GM18505 (cell line): ENCODE results near the gene BLVRB.
"Not testable (repeated sequence)": the region's sequence is repeated elsewhere in the genome, so short reads cannot be mapped to it uniquely, and the experiment has no call there.

Source experiments
- ATAC-seq: cut with Tn5 transposase; IDR thresholded peaks from one replicate; pipeline ENCODE4 v1.9.1; 2021; ENCODE audit not compliant: unreplicated experiment
- POLR2A ChIP-seq: IDR thresholded peaks from 4 replicates; pipeline ENCODE4 v1.6.1; 2011; ENCODE audit warnings: borderline replicate concordance; ENCODE audit not compliant: insufficient read depth, insufficient read length; ENCODE audit errors: extremely low read depth

The BLVRB gene

DNA sequence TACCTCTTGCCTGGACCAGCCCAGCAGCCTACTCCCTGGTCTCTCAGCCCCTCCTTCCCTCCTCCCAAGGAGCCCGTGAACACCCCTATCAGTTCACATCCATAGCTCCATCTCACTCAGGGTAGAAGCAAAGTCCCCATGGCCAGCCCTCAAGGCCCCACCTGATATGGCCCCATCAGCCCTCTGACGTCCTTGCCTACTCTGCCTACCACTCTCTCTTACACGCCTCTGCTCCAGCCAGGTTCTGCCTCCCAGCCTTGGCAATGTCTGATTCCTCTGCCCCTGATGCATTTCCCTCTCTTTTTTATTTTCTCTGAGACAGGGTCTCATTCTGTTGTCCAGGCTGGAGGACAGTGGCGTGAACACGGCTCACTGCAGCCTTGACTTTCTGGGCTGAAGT is 13.5 kb downstream of the BLVRB start:
- no peak for ATAC-seq
- TF ChIP-seq POLR2A, result no peak

DNA sequence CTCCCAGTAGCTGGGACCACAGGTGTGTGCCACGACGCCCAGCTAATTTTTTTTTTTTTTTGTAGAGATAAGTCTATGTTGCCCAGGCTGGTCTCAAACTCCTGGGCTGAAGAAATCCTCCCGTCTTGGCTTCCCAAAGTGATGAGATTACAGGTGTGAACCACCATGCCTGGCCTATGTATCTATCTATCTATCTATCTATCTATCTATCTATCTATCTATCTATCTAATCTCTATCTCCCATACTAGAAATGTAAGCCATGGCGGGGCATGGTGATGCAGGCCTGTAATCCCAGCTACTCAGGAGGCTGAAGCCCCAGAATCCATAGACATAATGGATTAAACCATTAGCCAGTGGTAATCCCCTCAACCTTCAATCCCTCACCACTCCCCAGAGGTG is 14.9 kb downstream of the BLVRB start:
- ATAC-seq, result no peak

DNA sequence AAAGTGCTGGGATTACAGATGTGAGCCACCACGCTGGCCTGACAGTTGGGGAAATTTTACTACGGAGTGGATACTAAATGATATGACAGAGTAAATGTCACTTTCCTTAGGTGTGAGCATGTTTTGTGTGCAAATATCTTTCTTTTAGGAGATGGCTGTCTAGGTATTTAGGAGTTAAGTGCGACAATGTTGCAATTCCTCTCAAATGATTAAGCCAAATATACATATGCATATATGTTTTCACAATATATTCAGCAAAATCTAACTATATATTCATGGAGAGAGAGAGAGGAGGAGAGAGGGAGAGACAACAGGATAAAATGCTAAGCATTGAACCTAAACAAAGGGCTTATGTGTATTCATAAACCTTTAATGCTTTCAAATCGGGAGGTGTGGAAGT is 16.0 kb downstream of the BLVRB start:
- TF ChIP-seq POLR2A, result no peak
- no peak for ATAC-seq

More for the DNA sequence above, 14.9 kb downstream of the BLVRB start:
- no peak for TF ChIP-seq POLR2A

DNA sequence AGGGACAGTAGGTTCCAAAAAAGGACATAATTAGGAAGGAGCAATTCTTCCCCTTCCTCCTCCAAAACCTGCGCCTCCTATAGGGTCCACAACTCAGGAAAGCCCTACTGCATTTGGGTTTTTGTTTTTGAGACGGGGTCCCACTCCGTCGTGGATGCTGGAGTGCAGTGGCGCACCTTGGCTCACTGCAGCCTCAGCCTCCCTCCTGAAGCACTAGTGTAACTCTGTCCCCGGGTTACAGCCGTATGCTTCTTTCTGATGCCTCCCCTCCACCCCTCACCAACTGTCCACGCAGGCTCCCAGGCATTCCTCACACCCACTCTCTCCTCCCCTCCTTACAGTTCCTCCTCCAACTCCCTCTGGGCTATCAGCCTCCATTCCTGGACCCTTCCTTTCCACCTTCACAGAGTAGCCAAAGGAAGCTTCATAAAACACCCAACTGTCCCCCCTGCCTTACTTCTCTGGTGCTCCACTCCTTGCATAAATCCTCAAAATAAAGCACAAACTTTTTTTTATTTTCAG is 19.2 kb downstream of the BLVRB start:
- no peak for TF ChIP-seq POLR2A
- no peak for ATAC-seq

DNA sequence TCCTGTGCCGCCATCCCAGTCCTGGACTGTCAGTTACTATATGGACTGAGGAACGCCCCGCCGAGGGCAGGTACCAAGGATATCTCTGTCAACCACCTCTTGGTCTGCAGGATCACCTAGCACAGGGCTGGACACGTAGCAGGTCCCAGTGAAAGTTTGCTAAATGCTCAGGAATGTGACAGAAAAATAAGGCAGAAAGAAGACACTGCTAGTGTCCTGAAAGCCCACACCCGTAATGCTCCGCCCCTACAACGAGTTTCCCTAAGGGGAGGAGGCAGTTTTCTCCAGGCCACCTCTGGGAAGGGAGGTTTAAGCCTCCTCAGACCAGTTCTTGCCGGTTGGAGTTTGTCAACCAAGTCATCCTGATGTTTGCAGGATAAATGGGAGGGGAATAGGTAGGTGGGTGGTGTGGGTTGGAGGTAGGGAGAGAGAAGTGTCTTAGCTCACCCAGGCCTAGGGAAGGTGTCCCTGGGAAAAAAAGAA is 19.7 kb downstream of the BLVRB start:
- TF ChIP-seq POLR2A, result no peak
- ATAC-seq, result no peak

DNA sequence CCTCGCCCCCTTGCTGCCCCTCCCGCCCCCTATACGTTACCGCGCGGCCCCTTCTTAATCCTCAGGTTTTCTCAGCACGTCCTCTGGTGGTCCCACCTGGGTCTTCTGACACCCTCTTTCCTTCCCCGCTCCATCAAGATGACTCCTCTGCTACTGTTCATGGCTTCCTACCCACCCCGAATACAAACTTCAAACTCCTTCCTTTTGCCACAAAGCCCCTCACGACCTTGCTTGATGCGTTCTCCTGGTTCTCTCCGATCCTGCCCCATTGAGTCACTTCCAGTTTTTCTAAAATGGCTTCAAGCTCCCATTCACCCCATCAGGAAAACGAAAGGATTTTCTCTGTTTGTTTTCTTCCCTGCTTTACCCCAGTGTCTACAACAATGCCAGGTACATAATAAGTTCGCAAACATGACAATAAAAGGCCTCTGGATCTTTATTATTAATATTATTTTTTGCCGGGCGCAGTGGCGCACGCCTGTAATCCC is 20.7 kb downstream of the BLVRB start:
- no peak for TF ChIP-seq POLR2A

DNA sequence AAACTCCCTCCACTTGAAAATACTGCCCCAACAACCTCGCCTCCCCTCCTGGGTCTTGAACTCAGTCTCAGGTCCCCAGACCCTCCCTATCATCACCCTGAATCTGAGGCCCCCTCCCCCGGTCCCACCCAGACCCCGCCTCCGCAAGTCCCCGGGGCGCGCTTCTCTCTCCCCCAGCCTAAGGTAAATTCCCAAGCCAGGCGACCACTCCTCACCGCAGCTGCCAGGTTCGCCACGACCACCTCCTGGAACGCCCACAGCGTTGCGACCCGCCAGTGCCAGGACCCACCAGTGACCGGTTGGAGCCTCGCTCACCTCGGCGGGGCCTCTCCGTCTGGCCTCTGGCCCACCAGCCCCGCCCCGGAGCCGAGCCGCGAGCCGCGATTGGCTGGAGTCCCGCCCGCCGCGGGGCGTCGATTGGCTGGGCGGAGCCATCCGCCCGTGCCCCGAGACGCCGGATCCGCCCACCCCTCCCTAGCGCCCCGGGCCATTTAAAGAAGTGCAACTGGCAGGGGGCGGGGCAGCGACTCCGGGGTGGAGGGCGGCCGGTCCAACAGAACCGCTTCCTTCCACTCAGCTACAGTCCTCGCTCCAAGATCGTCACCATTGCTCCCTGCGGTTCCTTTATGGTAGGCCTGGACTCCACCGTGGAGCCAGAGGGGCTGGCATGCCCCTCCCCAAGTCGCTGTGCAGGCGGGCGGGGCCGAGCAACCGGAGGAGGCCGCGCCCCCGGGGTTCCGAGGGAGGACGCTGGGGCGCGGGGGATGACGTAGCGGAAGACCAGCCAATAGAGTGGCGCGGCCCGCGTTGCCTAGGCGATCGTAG is 21.3 kb downstream of the BLVRB start, which contains the start of gene SERTAD3:
TSS of gene SERTAD3 (minus strand) at position 336 of the 825 bp plus-strand sequence. CDS start 2,255 bp downstream, outside the sequence.
- peak; percentile 62 for ATAC-seq

More for the DNA sequence above, 20.7 kb downstream of the BLVRB start:
- ATAC-seq, result no peak

DNA sequence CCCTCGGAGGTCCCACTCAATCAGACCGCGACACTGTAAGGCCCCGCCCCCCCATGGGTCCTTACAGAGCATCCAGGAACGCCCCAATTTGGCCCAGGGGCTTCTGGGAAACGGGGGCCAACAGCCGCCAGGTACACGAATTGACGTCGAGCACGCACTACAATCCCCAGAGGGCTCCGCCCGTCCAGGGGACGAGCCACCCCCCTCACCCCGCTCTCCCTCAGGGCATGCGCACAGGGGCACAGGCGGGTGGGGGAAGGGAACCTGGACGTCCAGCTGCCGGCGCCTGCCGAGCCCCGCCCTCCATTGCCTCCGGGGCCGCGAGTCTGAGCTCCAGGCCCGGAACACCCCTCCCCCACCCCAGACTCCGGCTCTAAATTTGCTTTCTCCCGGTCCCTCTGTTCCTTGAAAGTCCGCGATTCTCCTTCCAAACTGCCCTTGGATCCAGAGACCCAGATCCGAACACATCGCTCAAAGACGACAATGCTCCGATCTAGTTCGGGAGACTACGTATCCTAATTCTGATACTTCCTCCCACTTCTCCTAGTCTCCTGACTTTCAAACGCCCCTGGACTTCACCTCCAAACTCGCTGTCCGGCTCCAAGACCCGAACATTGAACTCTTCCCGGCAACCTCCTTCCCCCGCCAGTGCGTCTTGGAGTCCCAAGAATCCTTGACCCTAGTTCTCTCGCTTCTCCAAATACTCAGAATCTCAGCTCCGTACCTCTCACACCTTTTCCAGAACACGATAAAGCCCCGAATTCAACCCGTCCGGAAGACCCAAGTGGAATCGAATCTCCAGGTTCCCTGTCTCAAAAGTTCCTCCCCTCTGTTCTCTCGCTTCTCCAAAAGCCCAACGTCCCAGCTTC is 22.2 kb downstream of the BLVRB start:
- TF ChIP-seq POLR2A, result peak; percentile 33
- ATAC-seq, result peak; percentile 55

More for the DNA sequence above, 21.3 kb downstream of the BLVRB start, which contains the start of gene SERTAD3:
- TF ChIP-seq POLR2A, result peak; percentile 92

DNA sequence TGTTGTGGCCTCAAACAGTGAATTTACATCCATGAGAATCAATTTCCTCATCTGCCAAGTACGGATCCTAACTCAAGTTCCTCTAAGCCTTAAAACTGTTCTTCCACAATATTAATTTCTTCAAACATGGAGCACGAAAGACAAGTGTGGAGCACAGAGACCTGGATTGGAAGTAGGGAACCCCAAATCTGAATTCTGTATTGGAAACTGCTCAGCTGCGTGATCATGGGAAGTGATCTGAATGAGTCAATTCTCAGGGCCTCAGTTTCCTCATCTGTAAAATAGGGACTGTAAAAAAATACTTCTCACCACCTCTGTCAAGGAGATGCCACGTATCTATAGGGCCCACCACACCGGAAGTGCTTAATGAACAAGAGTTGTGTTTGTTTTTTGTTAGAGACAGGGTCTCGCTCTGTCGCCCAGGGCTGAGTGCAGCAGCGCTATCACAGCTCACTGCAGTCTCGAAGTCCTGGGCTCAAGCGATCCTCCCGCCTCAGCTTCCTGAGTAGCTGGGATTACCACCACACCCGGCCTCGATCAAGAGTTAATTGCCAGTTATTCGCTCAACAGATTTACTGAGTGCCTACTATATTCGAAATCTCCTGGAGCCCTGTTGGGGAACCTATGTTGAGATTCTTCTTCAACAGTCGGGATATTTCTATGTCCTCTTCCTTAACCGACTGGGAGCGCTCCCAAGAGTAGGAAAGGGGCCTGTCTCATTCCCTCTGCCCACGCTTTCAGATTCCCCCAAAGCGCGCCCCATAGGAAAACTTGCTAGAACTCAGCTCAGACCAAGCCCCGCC is 23.0 kb downstream of the BLVRB start:
- no peak for TF ChIP-seq POLR2A
- no peak for ATAC-seq

DNA sequence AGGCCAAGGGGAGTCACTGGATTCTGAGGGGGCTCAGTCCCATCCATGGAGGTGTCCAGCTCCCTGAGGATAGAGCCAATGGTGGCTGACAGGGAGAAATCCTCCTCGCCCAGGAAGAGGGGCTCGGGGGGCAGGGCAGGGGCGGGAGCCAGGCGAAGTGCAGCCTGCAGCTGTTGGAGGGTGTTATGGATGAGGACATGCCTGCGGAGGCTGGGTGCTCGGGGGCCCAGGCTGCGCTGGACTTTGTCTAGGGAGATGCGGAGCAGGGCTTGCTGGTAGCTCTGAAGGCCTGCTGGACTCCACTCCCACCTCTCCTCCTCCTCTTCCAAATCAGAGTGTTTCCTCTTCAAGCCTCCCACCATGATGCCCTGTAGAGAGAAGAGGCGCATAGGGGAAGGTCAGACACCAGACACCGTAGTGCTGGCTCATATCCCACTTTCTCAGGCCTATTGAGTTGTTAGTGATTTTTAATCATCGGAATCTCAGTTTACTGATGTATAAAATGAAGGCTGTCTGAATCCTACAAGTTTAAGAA is 23.8 kb downstream of the BLVRB start:
- ATAC-seq, result no peak
- TF ChIP-seq POLR2A, result peak; percentile 18

DNA sequence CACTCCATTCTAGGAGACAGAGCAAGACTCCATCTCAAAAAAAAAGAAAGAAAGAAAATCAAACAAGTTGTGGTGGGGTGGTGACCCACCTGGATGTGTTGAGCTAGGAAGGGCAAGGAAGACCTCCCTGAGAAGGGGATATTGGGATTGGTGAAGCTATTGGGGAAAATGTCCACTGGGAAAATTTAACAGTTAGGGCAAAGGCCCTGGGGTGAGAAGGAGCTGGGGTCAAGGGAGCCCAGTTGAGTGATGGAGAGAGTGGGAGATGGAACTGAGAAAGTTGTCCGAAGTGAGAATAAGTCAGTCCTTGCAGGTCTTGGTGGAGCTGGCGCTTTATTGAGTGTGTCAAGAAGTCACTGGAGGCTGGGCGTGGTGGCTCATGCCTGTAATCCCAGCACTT is 27.3 kb downstream of the BLVRB start:
- ATAC-seq, result no peak
- TF ChIP-seq POLR2A, result no peak

DNA sequence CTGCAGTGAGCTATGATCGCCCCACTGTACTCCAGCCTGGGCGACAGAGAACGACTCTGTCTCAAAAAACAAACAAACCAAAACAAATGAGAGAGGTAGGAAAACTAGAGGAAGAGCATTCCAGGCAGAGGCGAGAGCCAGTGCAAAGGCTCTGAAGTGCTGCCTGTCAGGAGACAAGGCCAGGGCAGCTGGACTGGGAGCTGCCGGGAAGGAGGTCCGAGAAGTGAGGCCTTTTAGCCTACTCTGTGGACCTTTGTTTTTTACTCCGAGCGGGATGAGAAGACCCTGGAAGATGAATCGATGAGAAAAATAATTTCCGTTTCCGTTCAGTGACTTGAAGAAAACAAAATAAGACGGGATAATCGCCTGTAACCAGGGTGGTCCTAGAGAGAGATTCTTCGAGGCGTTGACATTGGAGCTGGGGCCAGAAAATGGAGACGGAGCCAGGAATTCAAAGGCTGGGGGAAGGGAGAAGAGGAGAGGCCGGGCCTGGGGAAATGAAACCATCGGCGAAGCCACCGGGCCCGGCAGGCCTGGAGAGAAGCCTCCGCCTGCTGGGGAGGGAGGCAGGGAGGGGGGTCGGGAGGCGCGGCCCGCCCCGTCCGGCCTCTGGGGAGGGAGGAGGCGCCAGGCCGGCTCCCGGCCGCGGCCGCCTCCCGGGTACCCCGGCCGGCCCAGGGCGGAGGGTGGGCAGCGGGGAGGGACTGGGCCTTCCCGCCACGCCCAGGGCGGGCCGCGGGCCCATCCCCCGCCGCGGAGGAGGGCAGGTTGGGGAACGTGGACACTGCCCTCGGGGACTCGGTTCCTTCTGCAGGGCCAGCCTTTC is 31.9 kb downstream of the BLVRB start:
- peak; percentile 55 for ATAC-seq

DNA sequence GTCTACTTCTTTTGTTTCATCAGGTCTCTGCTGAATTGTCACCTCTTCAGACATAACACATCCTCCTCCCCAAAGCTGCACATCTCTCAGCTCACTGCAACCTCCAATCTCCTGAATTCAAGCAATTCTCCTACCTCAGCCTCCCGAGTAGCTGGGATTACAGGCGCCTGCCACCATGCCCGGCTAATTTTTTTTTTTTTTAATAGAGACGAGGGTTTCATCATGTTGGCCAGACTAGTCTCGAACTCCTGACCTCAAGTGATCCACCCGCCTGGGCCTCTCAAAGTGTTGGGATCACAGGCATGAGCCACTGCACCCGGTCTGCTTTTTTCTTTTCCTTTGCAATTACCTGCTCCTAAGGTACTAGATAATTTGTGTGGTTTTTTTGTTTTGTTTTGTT is 32.8 kb downstream of the BLVRB start:
- not testable (repeated sequence) for ATAC-seq

More for the DNA sequence above, 31.9 kb downstream of the BLVRB start:
- peak; percentile 72 for TF ChIP-seq POLR2A
